Vagina (tissue), 2 donors: ENCODE results near the gene P2RY11.

Source experiments
- POLR2A ChIP-seq, 2 donors: fragments of 450-650 bp; IDR thresholded peaks; one replicate each; pipeline ENCODE4 v1.6.1; 2017; ENCODE audit warnings: antibody characterized with exemption in 2 of 2, mild to moderate bottlenecking in 2 of 2, moderate library complexity in 2 of 2
- POLR2AphosphoS5 ChIP-seq, 2 donors: sonication (generic); formaldehyde crosslinking; IDR thresholded peaks; one replicate each; pipeline ENCODE4 v1.9.0; 2017; ENCODE audit warnings: antibody characterized with exemption in 2 of 2, mild to moderate bottlenecking in 2 of 2, low read depth in 1 of 2; ENCODE audit not compliant: insufficient read depth in 1 of 2
- TF ChIP-seq, protein P1 (sequence below), 3 experiments: fragments of 450-650 bp in 2 of 3; fragments of 200-600 bp in 1 of 3; sonication (generic) in 1 of 3; IDR thresholded peaks; one replicate each; pipeline ENCODE4 v1.5.1; 2017 to 2019; ENCODE audit warnings: antibody characterized with exemption in 3 of 3, mild to moderate bottlenecking in 2 of 3, moderate library complexity in 2 of 3

DNA sequence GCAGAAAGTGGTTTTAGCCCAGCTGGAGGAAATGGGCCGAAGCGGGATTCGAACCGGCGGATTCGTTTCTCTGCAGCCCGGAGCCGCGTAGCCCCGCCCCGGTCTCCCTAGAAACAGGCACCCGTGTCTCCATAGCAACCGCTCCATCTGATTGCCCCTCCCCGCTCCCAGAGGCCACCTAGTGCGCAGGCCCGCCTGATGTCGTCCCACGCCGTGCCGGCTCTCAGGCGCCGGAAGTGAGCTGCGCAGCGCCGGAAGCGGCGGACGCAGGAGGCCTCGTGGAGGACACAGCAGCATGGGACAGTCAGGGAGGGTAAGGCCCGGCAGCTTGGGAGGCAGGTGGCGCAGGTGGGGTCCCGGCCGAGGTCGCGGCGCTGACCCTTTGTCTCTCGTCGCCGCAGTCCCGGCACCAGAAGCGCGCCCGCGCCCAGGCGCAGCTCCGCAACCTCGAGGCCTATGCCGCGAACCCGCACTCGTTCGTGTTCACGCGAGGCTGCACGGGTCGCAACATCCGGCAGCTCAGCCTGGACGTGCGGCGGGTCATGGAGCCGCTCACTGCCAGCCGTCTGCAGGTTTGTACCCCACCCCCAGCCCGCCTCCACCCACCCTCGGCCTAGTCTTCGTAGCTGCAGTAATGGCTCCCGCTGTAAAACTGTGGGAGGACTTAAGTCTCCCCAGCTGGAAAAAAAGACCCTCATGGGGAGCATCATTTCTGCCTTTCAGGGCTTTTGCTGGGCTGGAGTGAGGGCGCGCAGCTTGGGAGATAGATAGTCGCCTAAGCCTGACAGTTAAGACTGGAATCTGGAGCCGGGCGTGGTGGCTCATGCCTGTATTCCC lies 5.2 kb upstream of the P2RY11 start, which contains the start of gene PPAN:
- TF ChIP-seq, protein P1, sequence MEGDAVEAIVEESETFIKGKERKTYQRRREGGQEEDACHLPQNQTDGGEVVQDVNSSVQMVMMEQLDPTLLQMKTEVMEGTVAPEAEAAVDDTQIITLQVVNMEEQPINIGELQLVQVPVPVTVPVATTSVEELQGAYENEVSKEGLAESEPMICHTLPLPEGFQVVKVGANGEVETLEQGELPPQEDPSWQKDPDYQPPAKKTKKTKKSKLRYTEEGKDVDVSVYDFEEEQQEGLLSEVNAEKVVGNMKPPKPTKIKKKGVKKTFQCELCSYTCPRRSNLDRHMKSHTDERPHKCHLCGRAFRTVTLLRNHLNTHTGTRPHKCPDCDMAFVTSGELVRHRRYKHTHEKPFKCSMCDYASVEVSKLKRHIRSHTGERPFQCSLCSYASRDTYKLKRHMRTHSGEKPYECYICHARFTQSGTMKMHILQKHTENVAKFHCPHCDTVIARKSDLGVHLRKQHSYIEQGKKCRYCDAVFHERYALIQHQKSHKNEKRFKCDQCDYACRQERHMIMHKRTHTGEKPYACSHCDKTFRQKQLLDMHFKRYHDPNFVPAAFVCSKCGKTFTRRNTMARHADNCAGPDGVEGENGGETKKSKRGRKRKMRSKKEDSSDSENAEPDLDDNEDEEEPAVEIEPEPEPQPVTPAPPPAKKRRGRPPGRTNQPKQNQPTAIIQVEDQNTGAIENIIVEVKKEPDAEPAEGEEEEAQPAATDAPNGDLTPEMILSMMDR (IDR thresholded peaks at IDR 0.05) = peak in 2 of 3 experiments; percentile 28 to 44
- peak; percentile 87 to 97 for TF ChIP-seq POLR2AphosphoS5 (IDR thresholded peaks at IDR 0.05; ENCODE audit: insufficient read depth in 1 of 2, low read depth in 1 of 2)
- no peak for TF ChIP-seq POLR2A (IDR thresholded peaks at IDR 0.05)
